Measurements from ENCODE around the gene CAPS2. TPM values are rescaled to one million over a fixed set of nuclear protein-coding genes. Genes with fewer than 3 reads are reported as not detected.

The CAPS2 gene
- total and polyA plus RNA-seq, 2 donors = 1.8 to 4.1 TPM

- H3K9me3 ChIP-seq (ENCODE audit: control insufficient read depth in 2 of 2, insufficient read depth in 1 of 2, low read length in 1 of 2) = no peaks in the 10 kb centered on the region
- H3K36me3 ChIP-seq (ENCODE audit: control insufficient read depth in 2 of 2, insufficient read depth in 2 of 2, low read length in 1 of 2) = no peaks in the 10 kb centered on the region
- H3K27ac ChIP-seq (ENCODE audit: low read depth in 1 of 2, low read length in 1 of 2) = no peak overlapping the region
- no peak for DNase-seq (ENCODE audit: low read depth in 6 of 9, low spot score in 9 of 9)
- 97% methylated on average over 3 of the region's 3 CpGs for WGBS
- no peaks in the 10 kb centered on the region for H3K4me1 ChIP-seq (ENCODE audit: control insufficient read depth in 2 of 2, insufficient read depth in 2 of 2, low read length in 2 of 2)
- no peak overlapping the region for H3K4me3 ChIP-seq (ENCODE audit: low read length in 2 of 2)
- H3K27me3 ChIP-seq (ENCODE audit: control insufficient read depth in 2 of 2, insufficient read depth in 1 of 2, low read length in 1 of 2) = peaks cover 0 to 2% of the 10 kb centered on the region in 2 donors
These were observed 12.3 kb downstream of the CAPS2 start for GRCh38 chr12:75317784-75318183.

DNA sequence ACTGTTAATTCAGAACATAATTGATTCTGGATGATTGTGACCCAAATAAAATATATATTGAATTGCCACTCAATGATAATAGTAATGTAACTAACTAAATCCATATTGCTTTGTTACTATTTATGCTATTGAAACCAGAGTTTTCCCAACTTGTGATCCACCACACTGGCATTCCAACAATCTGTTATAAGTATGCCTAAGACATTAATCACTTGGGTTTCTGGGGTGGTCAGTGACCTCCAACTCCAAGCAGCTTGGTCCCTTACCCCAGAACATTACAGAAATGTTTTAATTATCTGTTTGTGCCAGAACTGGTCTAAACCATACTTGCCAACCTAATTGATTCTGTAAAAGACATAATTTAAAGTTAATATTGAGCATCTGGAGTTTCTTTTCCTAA lies 14.6 kb downstream of the CAPS2 start:
- Histone ChIP-seq H3K27me3 (ENCODE audit: control insufficient read depth in 2 of 2, insufficient read depth in 1 of 2, low read length in 1 of 2) (peaks cover 0 to 2% of the 10 kb centered on the region in 2 donors), H3K9me3 (ENCODE audit: control insufficient read depth in 2 of 2, insufficient read depth in 1 of 2, low read length in 1 of 2) (no peaks in the 10 kb centered on the region), H3K4me1 (ENCODE audit: control insufficient read depth in 2 of 2, insufficient read depth in 2 of 2, low read length in 2 of 2) (no peaks in the 10 kb centered on the region), H3K4me3 (ENCODE audit: low read length in 2 of 2) (no peak overlapping the region), H3K27ac (ENCODE audit: low read depth in 1 of 2, low read length in 1 of 2) (no peak overlapping the region), H3K36me3 (ENCODE audit: control insufficient read depth in 2 of 2, insufficient read depth in 2 of 2, low read length in 1 of 2) (no peaks in the 10 kb centered on the region)
- DNase-seq (ENCODE audit: low read depth in 6 of 9, low spot score in 9 of 9) = no peak

DNA sequence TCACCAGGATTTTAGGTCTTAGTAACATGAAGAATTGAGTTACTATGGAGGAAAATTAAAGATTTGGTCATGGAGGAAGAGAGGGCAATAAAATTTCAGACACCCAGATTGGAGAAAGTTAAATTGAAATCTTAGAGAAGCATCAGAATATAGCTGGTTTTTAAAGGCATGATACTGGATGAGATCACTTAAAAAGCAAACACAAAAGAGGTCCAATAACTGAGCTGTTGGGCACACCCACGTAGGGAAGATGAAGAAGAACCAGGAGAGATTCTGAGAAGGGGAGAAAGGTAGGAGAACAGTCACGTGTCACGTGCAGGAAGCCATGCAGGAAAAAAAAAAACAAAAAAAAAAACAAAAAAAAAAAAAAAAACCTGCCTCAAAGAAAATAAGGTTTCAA lies 18.8 kb downstream of the CAPS2 start:
- Histone ChIP-seq H3K27me3 (ENCODE audit: control insufficient read depth in 2 of 2, insufficient read depth in 1 of 2, low read length in 1 of 2) (peaks cover 0 to 2% of the 10 kb centered on the region in 2 donors), H3K4me3 (ENCODE audit: low read length in 2 of 2) (no peak overlapping the region), H3K9me3 (ENCODE audit: control insufficient read depth in 2 of 2, insufficient read depth in 1 of 2, low read length in 1 of 2) (no peaks in the 10 kb centered on the region), H3K4me1 (ENCODE audit: control insufficient read depth in 2 of 2, insufficient read depth in 2 of 2, low read length in 2 of 2) (no peaks in the 10 kb centered on the region), H3K36me3 (ENCODE audit: control insufficient read depth in 2 of 2, insufficient read depth in 2 of 2, low read length in 1 of 2) (no peaks in the 10 kb centered on the region), H3K27ac (ENCODE audit: low read depth in 1 of 2, low read length in 1 of 2) (no peak overlapping the region)
- no peak for DNase-seq (ENCODE audit: low read depth in 6 of 9, low spot score in 9 of 9)
- WGBS = 91% methylated on average over 3 of the region's 3 CpGs

DNA sequence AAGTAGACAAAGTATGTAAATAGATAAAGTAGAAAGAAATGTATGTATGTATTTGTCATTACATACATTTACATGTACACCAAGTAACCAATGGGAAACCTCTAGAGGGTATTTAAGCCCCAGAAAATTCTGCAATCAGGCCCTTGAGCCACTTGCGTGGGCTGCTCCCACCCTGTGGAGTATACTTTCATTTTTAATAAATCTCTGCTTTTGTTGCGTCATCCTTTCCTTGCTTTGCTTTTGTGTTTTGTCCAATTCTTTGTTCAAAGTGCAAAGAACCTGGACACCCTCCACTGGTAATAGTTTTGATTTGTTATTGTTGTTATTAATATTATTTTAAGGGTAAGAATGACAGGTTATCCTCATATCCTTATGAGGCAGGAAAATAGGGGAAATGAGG lies 21.8 kb downstream of the CAPS2 start:
- no peaks in the 10 kb centered on the region for H3K9me3 ChIP-seq (ENCODE audit: control insufficient read depth in 2 of 2, insufficient read depth in 1 of 2, low read length in 1 of 2)
- no peaks in the 10 kb centered on the region for H3K27me3 ChIP-seq (ENCODE audit: control insufficient read depth in 2 of 2, insufficient read depth in 1 of 2, low read length in 1 of 2)
- H3K4me3 ChIP-seq (ENCODE audit: low read length in 2 of 2) = no peak overlapping the region
- no peak for DNase-seq (ENCODE audit: low read depth in 6 of 9, low spot score in 9 of 9)
- H3K36me3 ChIP-seq (ENCODE audit: control insufficient read depth in 2 of 2, insufficient read depth in 2 of 2, low read length in 1 of 2) = no peaks in the 10 kb centered on the region
- WGBS = 94% methylated on average over 2 of the region's 2 CpGs
- H3K27ac ChIP-seq (ENCODE audit: low read depth in 1 of 2, low read length in 1 of 2) = no peak overlapping the region
- no peaks in the 10 kb centered on the region for H3K4me1 ChIP-seq (ENCODE audit: control insufficient read depth in 2 of 2, insufficient read depth in 2 of 2, low read length in 2 of 2)

GRCh38 chr12:75305412-75306332 lies 24.5 kb downstream of the CAPS2 start:
- 97% methylated on average over 56 of the region's 56 CpGs for WGBS
- Histone ChIP-seq H3K36me3 (ENCODE audit: control insufficient read depth in 2 of 2, insufficient read depth in 2 of 2, low read length in 1 of 2) (no peaks in the 10 kb centered on the region), H3K4me3 (ENCODE audit: low read length in 2 of 2) (no peak overlapping the region), H3K27ac (ENCODE audit: low read depth in 1 of 2, low read length in 1 of 2) (no peak overlapping the region), H3K27me3 (ENCODE audit: control insufficient read depth in 2 of 2, insufficient read depth in 1 of 2, low read length in 1 of 2) (no peaks in the 10 kb centered on the region), H3K9me3 (ENCODE audit: control insufficient read depth in 2 of 2, insufficient read depth in 1 of 2, low read length in 1 of 2) (no peaks in the 10 kb centered on the region), H3K4me1 (ENCODE audit: control insufficient read depth in 2 of 2, insufficient read depth in 2 of 2, low read length in 2 of 2) (no peaks in the 10 kb centered on the region)
- DNase-seq (ENCODE audit: low read depth in 6 of 9, low spot score in 9 of 9) = no peak

DNA sequence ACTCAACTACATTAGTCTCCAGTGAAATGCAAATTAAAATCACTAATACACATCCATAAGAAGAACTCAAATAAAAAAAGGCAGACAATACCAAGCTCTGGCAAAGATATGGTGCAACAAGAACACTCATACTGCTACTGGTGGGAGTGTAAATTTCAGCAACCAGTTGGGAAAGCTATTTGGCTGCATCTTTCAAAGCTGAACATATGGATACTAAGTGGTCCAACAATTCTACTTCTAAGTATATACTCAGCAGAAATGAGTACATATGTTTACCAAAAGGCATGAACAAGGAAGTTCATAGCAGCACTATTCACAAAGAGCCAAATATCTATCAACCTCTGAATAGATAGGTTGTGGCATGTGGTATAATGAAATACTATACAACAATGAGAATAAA lies 27.3 kb downstream of the CAPS2 start:
- Histone ChIP-seq H3K27ac (ENCODE audit: low read depth in 1 of 2, low read length in 1 of 2) (no peak overlapping the region), H3K9me3 (ENCODE audit: control insufficient read depth in 2 of 2, insufficient read depth in 1 of 2, low read length in 1 of 2) (no peaks in the 10 kb centered on the region), H3K36me3 (ENCODE audit: control insufficient read depth in 2 of 2, insufficient read depth in 2 of 2, low read length in 1 of 2) (no peaks in the 10 kb centered on the region), H3K4me1 (ENCODE audit: control insufficient read depth in 2 of 2, insufficient read depth in 2 of 2, low read length in 2 of 2) (no peaks in the 10 kb centered on the region), H3K4me3 (ENCODE audit: low read length in 2 of 2) (no peak overlapping the region), H3K27me3 (ENCODE audit: control insufficient read depth in 2 of 2, insufficient read depth in 1 of 2, low read length in 1 of 2) (no peaks in the 10 kb centered on the region)
- DNase-seq (ENCODE audit: low read depth in 6 of 9, low spot score in 9 of 9) = no peak

DNA sequence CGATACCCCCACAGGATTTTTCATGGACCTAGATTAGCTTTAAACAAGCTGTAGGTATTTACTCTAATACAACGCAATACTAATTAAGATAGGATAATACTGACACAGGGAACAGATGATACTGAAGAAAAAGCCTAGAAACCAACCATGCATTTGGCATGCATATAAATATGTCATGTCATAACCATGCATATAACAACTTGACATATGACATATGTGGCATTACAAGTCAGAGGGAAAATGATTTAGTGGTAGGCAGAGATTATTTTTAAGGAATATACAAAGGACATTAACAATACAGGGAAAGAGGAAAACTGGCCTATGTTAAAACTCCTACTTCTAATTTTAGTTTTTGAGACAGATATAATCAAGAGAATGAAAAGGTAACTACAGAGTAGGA lies 27.9 kb downstream of the CAPS2 start:
- no peak overlapping the region for H3K4me3 ChIP-seq (ENCODE audit: low read length in 2 of 2)
- 95% methylated on average over 2 of the region's 2 CpGs for WGBS
- no peaks in the 10 kb centered on the region for H3K9me3 ChIP-seq (ENCODE audit: control insufficient read depth in 2 of 2, insufficient read depth in 1 of 2, low read length in 1 of 2)
- DNase-seq (ENCODE audit: low read depth in 6 of 9, low spot score in 9 of 9) = no peak
- H3K27me3 ChIP-seq (ENCODE audit: control insufficient read depth in 2 of 2, insufficient read depth in 1 of 2, low read length in 1 of 2) = no peaks in the 10 kb centered on the region
- H3K36me3 ChIP-seq (ENCODE audit: control insufficient read depth in 2 of 2, insufficient read depth in 2 of 2, low read length in 1 of 2) = no peaks in the 10 kb centered on the region
- no peaks in the 10 kb centered on the region for H3K4me1 ChIP-seq (ENCODE audit: control insufficient read depth in 2 of 2, insufficient read depth in 2 of 2, low read length in 2 of 2)
- H3K27ac ChIP-seq (ENCODE audit: low read depth in 1 of 2, low read length in 1 of 2) = no peak overlapping the region

GRCh38 chr12:75294797-75295196 lies 35.3 kb downstream of the CAPS2 start:
- no peak overlapping the region for H3K27ac ChIP-seq (ENCODE audit: low read depth in 1 of 2, low read length in 1 of 2)
- H3K4me1 ChIP-seq (ENCODE audit: control insufficient read depth in 2 of 2, insufficient read depth in 2 of 2, low read length in 2 of 2) = no peaks in the 10 kb centered on the region
- H3K27me3 ChIP-seq (ENCODE audit: control insufficient read depth in 2 of 2, insufficient read depth in 1 of 2, low read length in 1 of 2) = no peaks in the 10 kb centered on the region
- WGBS = 98% methylated on average over 3 of the region's 3 CpGs
- H3K36me3 ChIP-seq (ENCODE audit: control insufficient read depth in 2 of 2, insufficient read depth in 2 of 2, low read length in 1 of 2) = no peaks in the 10 kb centered on the region
- H3K4me3 ChIP-seq (ENCODE audit: low read length in 2 of 2) = no peak overlapping the region
- no peak for DNase-seq (ENCODE audit: low read depth in 6 of 9, low spot score in 9 of 9)
- no peaks in the 10 kb centered on the region for H3K9me3 ChIP-seq (ENCODE audit: control insufficient read depth in 2 of 2, insufficient read depth in 1 of 2, low read length in 1 of 2)

DNA sequence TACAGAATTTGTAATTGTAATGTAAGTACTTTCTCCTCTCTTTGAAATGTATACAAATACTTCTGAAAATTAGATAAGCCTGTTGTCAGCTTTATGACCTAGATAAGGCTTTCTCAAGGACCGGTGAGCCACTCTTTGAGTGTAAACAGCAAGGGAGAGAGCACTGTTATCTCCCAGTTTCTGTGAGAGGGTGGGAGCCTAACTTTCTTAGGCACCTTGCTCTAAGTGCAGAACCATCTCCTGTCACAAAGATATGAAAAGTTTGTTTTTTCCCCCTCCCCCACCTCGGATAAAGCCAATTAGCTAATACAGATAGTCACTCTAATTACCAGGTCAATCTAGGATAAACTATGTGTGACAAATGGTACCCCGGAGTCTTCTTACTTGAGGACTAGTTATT lies 35.8 kb downstream of the CAPS2 start:
- Histone ChIP-seq H3K4me3 (ENCODE audit: low read length in 2 of 2) (no peak overlapping the region), H3K36me3 (ENCODE audit: control insufficient read depth in 2 of 2, insufficient read depth in 2 of 2, low read length in 1 of 2) (no peaks in the 10 kb centered on the region), H3K9me3 (ENCODE audit: control insufficient read depth in 2 of 2, insufficient read depth in 1 of 2, low read length in 1 of 2) (no peaks in the 10 kb centered on the region), H3K27ac (ENCODE audit: low read depth in 1 of 2, low read length in 1 of 2) (no peak overlapping the region), H3K4me1 (ENCODE audit: control insufficient read depth in 2 of 2, insufficient read depth in 2 of 2, low read length in 2 of 2) (no peaks in the 10 kb centered on the region), H3K27me3 (ENCODE audit: control insufficient read depth in 2 of 2, insufficient read depth in 1 of 2, low read length in 1 of 2) (no peaks in the 10 kb centered on the region)
- DNase-seq (ENCODE audit: low read depth in 6 of 9, low spot score in 9 of 9) = no peak
- 70% methylated on average over 3 of the region's 3 CpGs for WGBS

All from thymus (tissue), 11 donors.